ENCODE data around the gene F11.
"Not testable (repeated sequence)": the region's sequence is repeated elsewhere in the genome, so short reads cannot be mapped to it uniquely, and the experiment has no call there.

The F11 gene

GRCh38 chr4:186250760-186251159 lies 15.2 kb upstream of the F11 start:
- DNase-seq: no peak

GRCh38 chr4:186255122-186255521 lies 10.9 kb upstream of the F11 start:
- no peak for DNase-seq

- DNase-seq: no peak
Observed at GRCh38 chr4:186258216-186258811, 7.7 kb upstream of the F11 start.

GRCh38 chr4:186260117-186260503 lies 5.9 kb upstream of the F11 start:
- DNase-seq: no peak

- DNase-seq: no peak
Observed at GRCh38 chr4:186260504-186261448, 5.2 kb upstream of the F11 start.

- no peak for DNase-seq
Observed at GRCh38 chr4:186264660-186265059, 1.3 kb upstream of the F11 start.

- DNase-seq: not testable (repeated sequence)
Observed at GRCh38 chr4:186265250-186265649, 739 bp upstream of the F11 start.

GRCh38 chr4:186266729-186267456 lies 904 bp downstream of the F11 start:
- DNase-seq: no peak

- no peak for DNase-seq
Observed at GRCh38 chr4:186271081-186271678, 5.2 kb downstream of the F11 start.

GRCh38 chr4:186272699-186273391 lies 6.9 kb downstream of the F11 start:
- no peak for DNase-seq

- DNase-seq: not testable (repeated sequence)
Observed at GRCh38 chr4:186273392-186273789, 7.4 kb downstream of the F11 start.

GRCh38 chr4:186283311-186283710 lies 17.3 kb downstream of the F11 start:
- DNase-seq: no peak

GRCh38 chr4:186285147-186285546 lies 19.2 kb downstream of the F11 start:
- no peak for DNase-seq

GRCh38 chr4:186286581-186286980 lies 20.6 kb downstream of the F11 start:
- no peak for DNase-seq

- no peak for DNase-seq
Observed at GRCh38 chr4:186291256-186291890, 25.4 kb downstream of the F11 start.

- no peak for DNase-seq
Observed at GRCh38 chr4:186294160-186294559, 28.2 kb downstream of the F11 start.

- DNase-seq: no peak
Observed at GRCh38 chr4:186296481-186296880, 30.5 kb downstream of the F11 start.

GRCh38 chr4:186297013-186297645 lies 31.1 kb downstream of the F11 start:
- DNase-seq: no peak

- no peak for DNase-seq
Observed at GRCh38 chr4:186298031-186298647, 32.1 kb downstream of the F11 start.

GRCh38 chr4:186299291-186299690 lies 33.3 kb downstream of the F11 start:
- DNase-seq: no peak
